Cardiac septum (tissue), 1 donor: ENCODE measurements around the gene CCDC124. TPM values are rescaled to one million over a fixed set of nuclear protein-coding genes. Genes with fewer than 3 reads are reported as not detected.

ENCODE experiments used
- DNase-seq: peaks from one replicate; pipeline ENCODE4 v3.0.0-alpha.2; 2020; ENCODE audit warnings: low spot score
- intact Hi-C: fragments of 100-400 bp; cut with DNase I; formaldehyde crosslinking; loops from one replicate; pipeline ENCODE4 v1.14.0; 2022
- total RNA-seq: library from RNA; stranded (reverse); fragmentation: NEBNext Ultra II Directional; extraction: Animal tissue kit (Norgen Biotek cat#: 25700); gene quantifications from one replicate; pipeline ENCODE4 v1.2.1, GENCODE V29; 2021
- donor health status: DM: no; HTN: no; CAD: no.

Gene CCDC124
- total RNA-seq, 1 donor from 2014 or later, result 71.3 TPM

DNA sequence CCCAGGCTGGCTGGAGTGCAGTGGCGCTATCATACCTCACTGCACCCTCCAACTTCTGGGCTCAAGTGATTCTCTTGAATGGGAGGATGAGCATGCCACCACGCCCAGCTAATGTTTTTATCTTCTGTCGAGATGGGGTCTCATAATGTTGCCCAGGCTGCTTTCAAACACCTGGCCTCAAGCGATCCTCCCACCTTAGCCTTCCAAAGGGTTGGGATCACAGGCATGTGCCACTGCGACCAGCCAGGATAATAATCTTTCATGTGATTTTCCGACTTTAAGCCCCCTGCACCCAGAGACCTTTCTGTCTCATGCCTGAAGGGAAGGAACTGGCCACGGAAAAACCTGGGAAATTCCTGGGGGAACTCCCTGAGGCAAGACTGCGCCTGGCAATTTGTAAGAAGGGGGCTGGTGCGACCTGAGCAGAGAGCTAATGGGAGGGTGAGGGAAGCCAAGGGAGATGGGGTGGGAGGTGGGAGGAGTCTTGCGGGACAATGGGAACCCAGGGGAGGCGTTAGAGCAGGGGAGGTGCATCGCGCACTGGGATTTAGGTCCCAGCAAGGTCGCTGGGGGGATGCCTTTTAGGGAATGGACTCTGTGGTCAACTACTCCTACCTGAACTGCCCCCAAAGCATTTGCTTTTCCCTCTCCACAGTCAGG, 1.2 kb upstream of the CCDC124 start:
- no peak for DNase-seq
- intact Hi-C loops, result loop anchor here (1.0 kb wide), 1 partner anchor 72 kb away; the partner anchor contains the start of gene RPL18A

DNA sequence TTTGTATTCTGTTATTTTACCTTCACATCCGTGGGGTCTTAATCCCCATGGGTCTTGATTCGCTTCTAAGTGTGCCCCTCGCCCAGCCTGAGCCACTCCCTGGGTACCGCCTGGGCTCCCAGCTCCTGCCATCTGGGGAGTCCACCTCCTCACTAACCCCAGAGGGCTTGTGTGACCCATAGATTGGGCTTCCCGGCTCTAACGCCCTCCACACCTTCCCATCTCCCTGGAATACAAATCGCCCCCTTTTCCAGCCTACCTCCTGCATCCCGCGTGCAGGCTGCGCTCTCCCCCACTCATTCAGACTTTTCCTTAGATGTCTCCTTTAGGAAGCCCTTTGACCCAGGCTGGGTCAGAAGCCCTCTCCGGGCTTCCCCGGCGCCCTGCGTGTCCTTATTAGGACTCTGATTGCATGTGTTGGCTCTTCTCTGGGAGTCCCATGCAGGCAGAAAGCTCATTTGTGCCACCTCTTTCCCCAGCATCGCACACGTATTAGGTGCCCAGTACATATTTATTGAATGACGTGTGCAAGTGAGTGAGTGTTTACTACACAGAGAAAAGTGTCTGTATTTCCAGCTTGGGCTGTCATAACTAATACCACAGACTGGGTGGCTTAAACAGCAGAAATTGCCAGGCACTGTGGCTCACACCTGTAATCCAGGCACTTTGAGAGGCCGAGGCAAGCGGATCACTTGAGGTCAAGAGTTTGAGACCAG, 757 bp downstream of the CCDC124 start:
- no peak for DNase-seq
- intact Hi-C loops, result no loop called here

DNA sequence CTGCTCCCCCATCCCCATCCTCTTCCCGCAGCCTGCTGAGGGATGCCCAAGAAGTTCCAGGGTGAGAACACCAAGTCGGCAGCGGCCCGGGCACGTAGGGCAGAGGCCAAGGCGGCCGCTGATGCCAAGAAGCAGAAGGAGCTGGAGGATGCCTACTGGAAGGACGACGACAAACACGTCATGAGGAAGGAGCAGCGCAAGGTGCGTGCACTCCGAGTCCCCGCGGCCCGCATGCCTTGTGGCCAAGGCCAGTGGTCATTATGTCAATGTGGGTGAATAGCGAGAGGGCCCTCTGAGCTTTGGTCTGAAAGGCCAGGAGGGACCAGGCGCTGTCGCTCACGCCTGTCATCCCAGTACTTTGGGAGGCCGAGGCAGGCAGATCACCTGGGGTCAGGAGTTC, 3.6 kb downstream of the CCDC124 start:
- intact Hi-C loops, result loop anchor here (5.0 kb wide), 1 partner anchor 121 kb away; no protein-coding TSS in a partner anchor
- DNase-seq, result no peak

- DNase-seq, result no peak
- intact Hi-C loops, result loop anchor here (5.0 kb wide), 1 partner anchor 120 kb away; no protein-coding TSS in a partner anchor
Observed at GRCh38 chr19:17937371-17937900, 4.6 kb downstream of the CCDC124 start.

DNA sequence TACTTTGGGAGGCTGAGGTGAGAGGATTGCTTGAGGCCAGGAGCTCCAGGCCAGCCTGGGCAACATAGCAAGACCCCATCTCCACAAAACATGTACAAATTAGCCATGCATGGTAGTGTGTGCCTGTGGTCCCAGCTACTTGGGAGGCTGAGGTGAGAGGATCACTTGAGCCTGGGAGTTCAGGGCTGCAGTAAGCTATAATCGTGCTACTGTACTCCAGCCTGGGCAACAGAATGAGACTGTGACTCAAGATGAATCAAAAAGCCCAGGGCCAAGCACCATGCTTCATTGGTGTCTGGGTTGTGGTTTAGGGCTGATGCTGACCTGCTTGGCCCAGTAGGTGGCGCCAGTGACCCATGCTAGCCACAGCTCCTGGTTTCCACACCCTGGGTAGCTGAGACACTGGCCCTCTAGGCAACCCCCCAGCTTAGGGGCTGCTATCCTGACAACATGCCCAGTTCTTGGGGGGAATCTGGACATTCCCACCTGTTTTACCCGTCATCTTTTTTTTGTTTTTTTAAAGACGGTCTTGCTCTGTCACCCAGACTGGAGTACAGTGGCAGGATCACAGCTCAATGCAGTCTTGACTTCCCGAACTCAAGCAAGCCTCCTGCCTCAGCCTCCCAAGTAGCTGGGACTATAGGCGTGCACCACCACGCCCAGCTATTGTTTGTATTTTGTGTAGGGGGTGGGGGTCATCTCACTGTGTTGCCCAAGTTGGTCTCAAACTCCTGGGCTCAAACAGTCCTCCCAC, 5.5 kb downstream of the CCDC124 start:
- peak; percentile 92 for DNase-seq
- intact Hi-C loops, result loop anchor here (1.0 to 5.0 kb wide), 2 partner anchors 58 to 119 kb away; no protein-coding TSS in a partner anchor

DNA sequence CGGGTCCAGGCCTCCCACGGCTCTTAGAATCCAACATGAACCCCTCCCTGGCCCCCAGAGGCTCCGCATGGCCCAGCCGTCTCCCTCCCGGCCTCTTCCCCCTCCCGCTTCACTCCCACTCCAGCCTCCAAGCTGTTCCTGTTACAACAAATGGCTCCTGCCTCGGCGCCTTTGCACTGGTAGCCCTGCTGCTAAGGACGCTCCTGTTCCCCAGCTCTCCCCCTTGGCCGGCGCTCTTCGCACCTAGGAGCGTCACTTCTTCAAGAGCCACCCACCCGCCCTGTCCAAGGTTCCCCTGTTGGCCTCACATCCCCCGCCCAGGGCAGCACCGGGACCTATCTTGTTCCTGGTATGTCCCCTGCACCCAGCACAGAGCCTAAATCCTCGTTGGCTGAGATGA, 9.4 kb downstream of the CCDC124 start:
- DNase-seq, result no peak
- intact Hi-C loops, result no loop called here

- no peak for DNase-seq
- intact Hi-C loops, result no loop called here
Observed at GRCh38 chr19:17942582-17943273, 9.9 kb downstream of the CCDC124 start.

DNA sequence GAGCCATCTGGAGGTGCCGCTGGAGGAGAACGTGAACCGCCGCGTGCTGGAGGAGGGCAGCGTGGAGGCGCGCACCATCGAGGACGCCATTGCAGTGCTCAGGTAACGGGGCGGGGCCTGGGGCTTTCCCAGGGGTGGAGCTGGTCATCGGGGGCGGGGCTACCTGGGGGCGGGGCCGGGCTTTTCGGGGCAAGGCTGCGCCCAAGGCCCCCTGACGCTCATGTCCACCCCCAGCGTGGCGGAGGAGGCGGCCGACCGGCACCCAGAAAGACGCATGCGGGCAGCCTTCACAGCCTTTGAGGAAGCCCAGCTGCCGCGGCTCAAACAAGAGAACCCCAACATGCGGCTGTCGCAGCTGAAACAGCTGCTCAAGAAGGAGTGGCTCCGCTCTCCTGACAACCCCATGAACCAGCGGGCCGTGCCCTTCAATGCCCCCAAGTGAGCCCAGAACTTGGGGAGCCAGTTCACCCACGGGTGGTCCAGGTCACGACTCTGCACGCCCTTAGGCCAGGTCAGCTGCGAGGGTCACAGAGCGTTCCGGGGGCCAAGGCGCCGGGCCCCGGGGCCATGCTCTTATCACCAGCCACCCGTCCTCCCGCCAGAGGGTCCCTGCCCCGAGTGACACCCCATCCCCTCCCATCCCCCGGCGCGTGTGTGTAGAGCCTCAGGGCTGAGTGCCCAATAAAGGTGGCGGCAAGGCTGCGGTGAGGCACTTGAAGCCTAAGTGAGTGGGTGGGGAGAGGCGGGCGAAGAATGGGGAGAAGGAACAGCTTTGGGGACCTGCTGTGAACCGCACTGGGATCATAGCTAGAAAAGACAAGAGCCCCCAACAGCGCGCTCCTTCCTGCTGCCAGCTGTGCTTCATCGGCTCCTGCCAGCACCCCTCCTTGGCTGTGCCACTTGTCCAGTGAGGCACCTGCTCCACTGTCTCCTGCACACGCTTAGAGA, 10.7 kb downstream of the CCDC124 start:
- intact Hi-C loops, result no loop called here
- DNase-seq, result no peak

GRCh38 chr19:17944301-17944700, 11.5 kb downstream of the CCDC124 start:
- DNase-seq, result no peak
- intact Hi-C loops, result no loop called here

DNA sequence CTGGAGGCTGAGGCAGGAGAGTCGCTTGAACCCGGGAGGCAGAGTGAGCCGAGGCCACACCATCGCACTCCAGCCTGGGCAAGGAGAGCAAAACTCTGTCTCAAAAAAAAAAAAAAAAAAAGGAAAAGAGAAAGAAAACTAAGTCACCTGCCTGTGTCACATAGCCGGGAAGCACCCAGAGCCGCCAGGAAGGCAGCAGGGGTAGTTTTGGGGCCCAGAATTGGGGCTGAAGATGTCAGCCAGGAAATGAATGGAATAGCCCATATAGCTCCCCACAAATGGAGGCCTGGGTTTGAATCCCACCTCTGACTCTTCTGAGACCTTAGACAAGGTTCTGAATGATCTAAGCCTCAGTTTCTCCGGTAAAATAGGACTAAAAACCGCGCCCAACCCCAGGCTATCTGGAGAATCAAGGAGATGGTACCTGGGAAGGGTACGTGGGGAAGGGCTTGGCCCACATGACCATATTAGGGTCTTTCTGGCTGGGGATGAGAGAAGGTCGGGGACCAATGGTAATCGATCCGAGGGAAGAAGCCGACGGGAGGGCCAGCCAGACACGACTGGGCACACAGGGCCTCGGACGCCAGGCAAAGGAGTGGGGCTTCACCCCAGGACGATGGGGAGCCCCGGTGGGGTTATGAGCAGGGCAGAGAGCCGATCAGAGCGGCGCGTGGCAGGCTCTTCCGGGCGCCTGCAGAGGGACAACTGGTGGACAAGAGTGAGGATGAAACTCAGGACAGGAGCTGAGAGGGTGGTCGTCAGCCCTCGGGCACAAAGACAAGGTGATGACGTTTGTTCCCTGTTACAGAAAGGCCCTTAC, 14.4 kb downstream of the CCDC124 start:
- DNase-seq, result no peak
- intact Hi-C loops, result loop anchor here (2.0 kb wide), 1 partner anchor 50 kb away; no protein-coding TSS in a partner anchor

- intact Hi-C loops, result loop anchor here (2.0 kb wide), 1 partner anchor 49 kb away; no protein-coding TSS in a partner anchor
- DNase-seq, result peak; percentile 95
Observed at GRCh38 chr19:17947815-17948513, 15.1 kb downstream of the CCDC124 start.

DNA sequence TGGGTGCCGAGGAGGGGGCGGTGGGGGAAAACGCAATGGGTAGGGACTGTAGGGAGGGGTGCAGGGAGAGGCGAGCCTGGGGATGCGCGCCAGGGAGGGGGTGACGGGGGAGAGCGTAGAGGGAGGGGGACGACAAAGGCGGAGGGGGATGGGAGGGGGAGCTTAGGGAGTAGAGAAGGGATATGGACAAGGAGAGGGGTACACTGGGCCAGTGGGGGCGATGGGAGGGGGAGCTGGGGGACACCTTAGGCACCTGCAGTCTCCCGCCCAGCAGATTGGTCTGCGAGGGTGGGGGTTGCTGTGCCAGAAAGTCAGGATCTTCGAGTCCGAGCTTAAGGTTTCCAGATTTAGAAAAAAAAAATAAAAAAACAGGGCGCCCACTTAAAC, 15.7 kb downstream of the CCDC124 start:
- intact Hi-C loops, result no loop called here
- DNase-seq, result no peak

DNA sequence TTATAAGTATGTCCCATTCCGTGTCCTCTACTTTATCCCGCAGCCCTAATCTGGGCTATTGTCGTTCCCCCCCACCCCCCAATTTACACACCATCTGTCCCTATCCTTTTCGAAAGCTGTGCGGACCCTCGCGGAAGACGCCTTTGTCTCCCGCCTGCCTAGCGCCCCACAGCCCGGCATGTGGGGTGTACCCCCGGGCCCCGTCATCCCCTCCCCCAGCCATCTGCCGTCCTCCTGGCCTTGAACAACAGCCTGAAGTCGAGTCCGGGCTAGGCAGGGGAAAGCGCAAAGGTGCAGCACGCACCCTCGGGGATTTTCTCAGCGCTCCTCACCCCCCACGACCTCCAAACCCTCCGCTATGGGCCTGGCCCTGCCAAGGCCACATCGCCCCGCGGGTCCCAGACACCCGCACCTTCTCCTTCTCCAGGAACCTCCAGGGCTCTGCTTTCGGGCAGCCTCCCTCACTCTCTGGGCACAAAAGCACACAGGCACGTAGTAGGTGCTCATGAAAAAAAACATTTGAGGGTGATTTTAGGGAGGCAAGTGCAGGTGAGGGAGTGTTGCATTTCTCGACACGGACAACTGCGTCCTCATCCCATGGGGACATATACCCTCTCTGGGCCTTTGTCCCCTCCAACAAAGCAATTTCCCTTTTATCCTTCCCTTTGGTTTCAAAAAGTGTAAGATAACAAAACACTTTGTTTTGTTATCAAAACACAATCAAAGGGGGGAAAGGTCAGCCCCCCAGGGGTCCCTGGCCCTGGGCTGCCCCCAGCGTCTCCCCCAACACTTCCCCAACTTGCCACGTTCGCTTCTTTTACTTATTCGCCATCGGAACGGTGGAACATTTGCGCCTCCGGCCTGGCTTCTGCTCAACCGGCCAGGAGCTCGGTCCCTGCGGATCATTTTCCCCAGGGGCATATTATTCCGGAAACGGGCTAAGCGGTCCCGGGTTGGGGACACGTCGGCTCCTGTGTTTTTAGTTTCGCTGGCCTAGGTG, 16.4 kb downstream of the CCDC124 start:
- intact Hi-C loops, result no loop called here
- no peak for DNase-seq

GRCh38 chr19:17949956-17950309, 17.1 kb downstream of the CCDC124 start:
- intact Hi-C loops, result no loop called here

DNA sequence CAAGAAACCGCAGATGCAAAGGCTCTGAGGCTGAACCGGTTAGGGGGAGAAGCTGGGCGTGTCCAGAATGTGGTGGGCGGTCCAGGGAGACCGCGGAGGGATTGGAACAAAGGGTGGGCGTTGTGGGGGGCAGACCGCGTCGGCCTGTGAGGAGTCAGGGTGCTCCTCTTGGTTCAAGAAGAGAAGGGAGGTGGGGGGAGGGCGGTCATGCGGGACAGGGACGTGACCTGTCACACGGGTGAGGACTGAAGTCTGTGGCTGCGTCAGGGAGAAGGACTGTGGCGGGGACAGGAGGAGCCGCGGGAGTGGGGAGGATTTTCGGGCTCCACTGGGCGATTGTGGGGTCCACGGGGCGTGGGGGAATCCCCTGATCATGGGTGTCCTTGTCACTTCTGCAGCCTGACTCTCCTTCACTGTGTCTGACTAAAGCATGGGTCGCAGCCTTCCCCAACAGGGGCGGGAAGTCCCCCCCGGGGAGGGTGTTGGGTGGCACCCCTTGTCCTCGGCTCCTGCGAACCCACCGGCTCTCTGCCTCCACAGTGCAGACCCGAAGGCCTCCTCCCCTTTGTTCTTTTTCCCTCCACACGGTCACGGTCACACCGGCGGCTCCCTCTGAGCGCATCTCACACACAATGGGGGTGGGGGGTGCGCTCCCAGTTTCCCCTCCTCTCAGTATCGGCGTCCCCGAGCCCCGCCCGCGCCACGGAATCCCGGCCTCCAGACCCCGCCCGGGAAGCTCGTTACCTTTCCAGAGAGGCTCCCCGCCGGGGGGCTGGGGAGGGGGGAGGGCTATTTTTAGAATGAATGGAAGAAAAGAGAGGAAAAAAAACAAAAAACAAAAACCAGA, 17.7 kb downstream of the CCDC124 start:
- intact Hi-C loops, result no loop called here
- DNase-seq, result no peak

More at GRCh38 chr19:17949956-17950309, 17.1 kb downstream of the CCDC124 start:
- DNase-seq, result no peak
